Right atrium auricular region (tissue), 2 donors: ENCODE results near the gene RPP30. TPM values are rescaled to one million over a fixed set of nuclear protein-coding genes. Genes with fewer than 3 reads are reported as not detected.
"Not testable (repeated sequence)": the region's sequence is repeated elsewhere in the genome, so short reads cannot be mapped to it uniquely, and the experiment has no call there.

Source experiments
- DNase-seq: peaks from one replicate; pipeline ENCODE4 v3.0.0-alpha.2; 2019; ENCODE audit warnings: low spot score
- H3K27ac ChIP-seq, 2 donors: fragments of 200-600 bp; sonication (generic); 1 replicate in 1 of 2; 2 replicates in 1 of 2; pipeline ENCODE4 v1.5.1; 2016 to 2019
- H3K27me3 ChIP-seq, 2 donors: fragments of 200-600 bp; sonication (generic); one replicate each; pipeline versions ENCODE4 v1.5.1 to v1.6.0; 2017 to 2019
- H3K36me3 ChIP-seq: fragments of 200-600 bp; sonication (generic); one replicate; pipeline ENCODE4 v1.5.1; 2016
- H3K4me1 ChIP-seq, 2 donors: fragments of 200-600 bp; sonication (generic); one replicate each; pipeline versions ENCODE4 v1.5.1 to v1.6.0; 2017 to 2019
- H3K4me3 ChIP-seq, 2 donors: fragments of 200-600 bp; sonication (generic); 1 replicate in 1 of 2; 2 replicates in 1 of 2; pipeline ENCODE4 v1.5.1; 2017 to 2019; ENCODE audit warnings: mild to moderate bottlenecking in 1 of 2, moderate library complexity in 1 of 2
- H3K9me3 ChIP-seq, 2 donors: fragments of 200-600 bp; sonication (generic); one replicate each; pipeline ENCODE4 v1.5.1; 2019
- total RNA-seq, 2 donors: library from RNA; depleted of rRNA; stranded (reverse); fragments of >200 nt; gene quantifications; one replicate each; pipeline ENCODE4 v1.1.0, GENCODE V29; 2016
- TF ChIP-seq, protein P1 (sequence below), 2 donors: fragments of 200-600 bp; sonication (generic); IDR thresholded peaks; one replicate each; pipeline ENCODE4 v1.5.1; 2019; ENCODE audit warnings: antibody characterized with exemption in 2 of 2

The RPP30 gene
- total RNA-seq, 2 donors from 2014 or later = 23.3 to 24.6 TPM

DNA sequence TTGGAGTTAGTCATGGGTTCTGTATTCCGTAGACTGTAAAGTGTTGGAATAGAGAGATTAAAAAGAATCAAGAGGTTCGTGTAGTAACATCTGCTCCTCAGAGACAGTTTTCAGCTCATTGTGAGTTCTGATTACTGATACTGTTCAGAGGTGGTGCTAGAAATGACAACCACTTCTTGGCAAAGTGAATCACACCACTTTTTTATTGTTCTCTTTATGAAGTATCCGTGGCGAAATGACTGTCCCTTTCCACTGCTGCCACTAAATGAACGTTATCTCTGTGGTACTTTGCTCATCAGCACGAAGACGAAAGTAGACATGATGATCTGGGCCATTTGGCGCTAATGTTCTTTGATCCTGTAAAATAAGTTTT lies 860 bp downstream of the RPP30 start:
- peaks cover 0 to 8% of the 10 kb centered on the region in 2 donors for H3K9me3 ChIP-seq
- H3K4me1 ChIP-seq = peaks cover 0 to 19% of the 10 kb centered on the region in 2 donors
- no peak for DNase-seq
- H3K27me3 ChIP-seq = no peaks in the 10 kb centered on the region
- TF ChIP-seq, protein P1, sequence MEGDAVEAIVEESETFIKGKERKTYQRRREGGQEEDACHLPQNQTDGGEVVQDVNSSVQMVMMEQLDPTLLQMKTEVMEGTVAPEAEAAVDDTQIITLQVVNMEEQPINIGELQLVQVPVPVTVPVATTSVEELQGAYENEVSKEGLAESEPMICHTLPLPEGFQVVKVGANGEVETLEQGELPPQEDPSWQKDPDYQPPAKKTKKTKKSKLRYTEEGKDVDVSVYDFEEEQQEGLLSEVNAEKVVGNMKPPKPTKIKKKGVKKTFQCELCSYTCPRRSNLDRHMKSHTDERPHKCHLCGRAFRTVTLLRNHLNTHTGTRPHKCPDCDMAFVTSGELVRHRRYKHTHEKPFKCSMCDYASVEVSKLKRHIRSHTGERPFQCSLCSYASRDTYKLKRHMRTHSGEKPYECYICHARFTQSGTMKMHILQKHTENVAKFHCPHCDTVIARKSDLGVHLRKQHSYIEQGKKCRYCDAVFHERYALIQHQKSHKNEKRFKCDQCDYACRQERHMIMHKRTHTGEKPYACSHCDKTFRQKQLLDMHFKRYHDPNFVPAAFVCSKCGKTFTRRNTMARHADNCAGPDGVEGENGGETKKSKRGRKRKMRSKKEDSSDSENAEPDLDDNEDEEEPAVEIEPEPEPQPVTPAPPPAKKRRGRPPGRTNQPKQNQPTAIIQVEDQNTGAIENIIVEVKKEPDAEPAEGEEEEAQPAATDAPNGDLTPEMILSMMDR (IDR thresholded peaks at IDR 0.05) = no peak
- peak overlapping the region in 1 of 2 donors; percentile 83 for H3K27ac ChIP-seq
- H3K36me3 ChIP-seq = peaks cover 12% of the 10 kb centered on the region
- peak overlapping the region; percentile 79 to 88 for H3K4me3 ChIP-seq

DNA sequence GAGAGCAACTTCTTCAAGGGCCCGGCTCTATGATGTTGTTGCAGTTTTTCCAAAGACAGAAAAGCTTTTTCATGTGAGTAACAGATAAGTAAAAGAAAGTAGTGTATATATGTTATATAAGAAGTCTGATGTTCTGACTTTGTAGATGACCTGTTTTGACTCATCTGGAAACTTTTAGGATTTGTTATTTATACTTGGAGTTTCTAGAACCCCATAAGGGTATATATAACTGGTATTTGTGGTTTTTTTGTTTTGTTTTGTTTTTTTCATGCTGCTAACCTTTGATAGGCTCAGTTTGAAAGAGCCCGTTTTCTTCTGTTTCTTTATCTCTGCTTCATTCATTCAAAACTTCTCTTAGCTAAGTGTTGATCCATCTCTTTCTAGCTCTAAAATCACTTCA lies 7.3 kb downstream of the RPP30 start:
- TF ChIP-seq, protein P1 (IDR thresholded peaks at IDR 0.05) = no peak
- peaks cover 0 to under 1% of the 10 kb centered on the region in 2 donors for H3K4me1 ChIP-seq
- no peaks in the 10 kb centered on the region for H3K27me3 ChIP-seq
- peaks cover 28% of the 10 kb centered on the region for H3K36me3 ChIP-seq
- no peak overlapping the region for H3K4me3 ChIP-seq
- H3K9me3 ChIP-seq = no peaks in the 10 kb centered on the region
- no peak overlapping the region for H3K27ac ChIP-seq
- DNase-seq = no peak

DNA sequence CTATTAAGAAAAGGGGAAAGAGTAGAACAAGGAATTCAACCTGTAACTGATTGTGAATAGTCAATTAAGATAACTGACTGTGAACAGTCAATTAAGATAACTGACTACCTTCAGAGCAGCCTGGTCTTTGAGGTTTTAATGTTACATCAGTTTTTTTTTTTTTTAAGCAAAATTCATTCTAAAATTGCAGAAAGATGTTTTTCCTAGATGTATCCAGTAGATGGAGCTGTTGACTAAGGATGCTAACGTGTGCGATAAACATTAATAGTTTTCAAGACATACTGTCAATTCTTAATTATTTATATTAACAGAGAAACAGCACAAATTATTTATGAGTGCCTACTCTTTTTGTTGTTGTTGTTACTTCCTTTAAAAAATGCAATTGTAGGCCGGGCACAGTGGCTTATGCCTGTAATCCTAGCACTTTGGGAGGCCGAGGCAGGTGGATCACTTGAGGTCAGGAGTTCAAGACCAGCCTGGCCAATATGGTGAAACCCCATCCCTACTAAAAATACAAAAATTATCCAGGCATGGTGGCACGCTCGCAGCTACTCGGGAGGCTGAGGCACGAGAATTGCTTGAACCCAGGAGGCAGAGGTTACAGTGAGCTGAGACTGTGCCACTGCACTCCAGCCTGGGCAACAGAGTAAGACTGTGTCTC lies 8.4 kb downstream of the RPP30 start:
- H3K27me3 ChIP-seq, H3K4me3 ChIP-seq, DNase-seq, H3K9me3 ChIP-seq, H3K27ac ChIP-seq, H3K4me1 ChIP-seq: not testable (repeated sequence)
- TF ChIP-seq, protein P1 (IDR thresholded peaks at IDR 0.05) = peak; percentile 48 to 75
- H3K36me3 ChIP-seq = peaks cover 32% of the 10 kb centered on the region

DNA sequence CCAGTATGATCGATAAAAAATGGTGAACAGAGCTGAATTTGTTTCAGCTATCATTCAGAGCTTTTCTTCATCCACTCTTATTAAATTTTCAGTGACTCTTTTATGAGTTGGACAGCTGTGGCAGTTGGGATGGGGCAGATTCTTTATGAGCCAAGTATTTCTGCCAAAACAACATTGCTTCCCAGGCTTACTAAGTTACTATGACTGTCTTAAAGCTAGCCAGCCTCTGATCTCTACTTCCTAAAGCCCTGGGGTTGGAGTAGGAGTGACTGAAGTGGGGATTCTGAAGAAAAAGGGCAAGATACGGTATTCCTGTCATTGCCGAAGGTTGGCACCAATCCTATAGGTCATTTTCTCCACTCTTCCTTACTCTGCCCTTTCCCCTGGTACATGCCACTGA lies 12.7 kb downstream of the RPP30 start:
- Histone ChIP-seq H3K4me1 (no peaks in the 10 kb centered on the region), H3K27ac (no peak overlapping the region), H3K27me3 (no peaks in the 10 kb centered on the region), H3K9me3 (no peaks in the 10 kb centered on the region), H3K4me3 (no peak overlapping the region), H3K36me3 (peaks cover 34% of the 10 kb centered on the region)
- no peak for DNase-seq
- TF ChIP-seq, protein P1 (IDR thresholded peaks at IDR 0.05) = no peak

DNA sequence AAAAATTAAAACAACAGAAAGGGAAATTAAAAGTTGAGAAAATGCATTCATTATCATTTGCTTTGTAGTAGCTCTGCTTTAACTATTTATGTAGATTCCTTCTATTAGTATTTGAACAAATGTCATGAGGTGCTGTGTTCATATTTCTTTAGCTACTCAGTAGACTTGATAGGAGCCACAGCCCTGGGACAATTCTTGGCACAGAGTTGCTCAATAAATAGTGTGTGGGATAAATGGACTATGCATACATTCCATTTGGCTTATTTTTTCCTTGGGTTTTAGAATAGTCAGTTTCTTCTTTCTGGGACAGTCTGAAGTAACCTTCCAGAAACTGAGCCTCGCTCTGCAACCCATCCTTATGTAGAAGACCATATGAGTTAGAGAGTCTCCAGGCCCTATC lies 13.4 kb downstream of the RPP30 start:
- Histone ChIP-seq H3K4me3 (no peak overlapping the region), H3K27me3 (no peaks in the 10 kb centered on the region), H3K27ac (no peak overlapping the region), H3K4me1 (no peaks in the 10 kb centered on the region), H3K36me3 (peaks cover 38% of the 10 kb centered on the region), H3K9me3 (no peaks in the 10 kb centered on the region)
- TF ChIP-seq, protein P1 (IDR thresholded peaks at IDR 0.05) = no peak
- DNase-seq = no peak

DNA sequence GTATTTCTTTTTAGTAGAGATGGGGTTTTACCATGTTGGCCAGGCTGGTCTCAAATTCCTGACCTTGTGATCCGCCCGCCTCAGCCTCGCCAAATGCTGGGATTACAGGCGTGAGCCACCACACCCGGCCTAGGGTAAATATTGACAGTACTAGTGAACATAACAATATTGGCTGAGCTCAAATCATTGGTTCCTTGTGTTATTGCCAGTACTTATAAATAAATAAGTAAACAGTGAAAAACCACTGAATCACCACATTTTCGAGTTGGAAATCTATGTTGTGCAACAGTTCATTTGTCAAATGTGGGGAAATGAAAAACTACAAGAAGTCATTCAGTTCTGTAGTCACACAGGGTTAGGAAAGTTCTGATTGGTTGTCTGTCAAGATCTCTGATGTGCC lies 15.8 kb downstream of the RPP30 start:
- Histone ChIP-seq H3K27ac (no peak overlapping the region), H3K4me1 (no peaks in the 10 kb centered on the region), H3K27me3 (no peaks in the 10 kb centered on the region), H3K4me3 (no peak overlapping the region), H3K36me3 (peaks cover 42% of the 10 kb centered on the region), H3K9me3 (no peaks in the 10 kb centered on the region)
- TF ChIP-seq, protein P1 (IDR thresholded peaks at IDR 0.05) = no peak
- no peak for DNase-seq
